HepG2 (cell line): Measurements from ENCODE around the gene RFFL. TPM values are rescaled to one million over a fixed set of nuclear protein-coding genes. Genes with fewer than 3 reads are reported as not detected.

Experiments
- BCL6 ChIP-seq: IDR thresholded peaks from 2 replicates; pipeline ENCODE4 v1.6.1; 2016; ENCODE audit warnings: missing genetic modification reagents, missing compliant biosample characterization
- CENPX ChIP-seq: sonication (generic); formaldehyde crosslinking; IDR thresholded peaks from 2 replicates; pipeline ENCODE4 v1.9.0; 2021; ENCODE audit warnings: mild to moderate bottlenecking, missing genetic modification reagents, moderate library complexity
- ETV5 ChIP-seq: IDR thresholded peaks from 2 replicates; pipeline ENCODE4 v1.6.1; 2018; ENCODE audit warnings: missing biosample characterization, missing genetic modification reagents, inconsistent platforms, borderline replicate concordance
- FOXK1 ChIP-seq: sonication (generic); formaldehyde crosslinking; IDR thresholded peaks from 2 replicates; pipeline ENCODE4 v1.4.0; 2020; ENCODE audit warnings: low read depth, missing genetic modification reagents, borderline replicate concordance
- FOXO1 ChIP-seq: sonication (generic); formaldehyde crosslinking; IDR thresholded peaks from 2 replicates; pipeline ENCODE4 v1.4.0; 2020; ENCODE audit warnings: missing genetic modification reagents
- GABPA ChIP-seq, 2 experiments: IDR thresholded peaks; 2 replicates each; pipeline ENCODE4 v1.6.1; 2011 to 2016; ENCODE audit warnings: low read depth in 2 of 2, low read length in 1 of 2, missing biosample characterization in 1 of 2, missing genetic modification characterization in 1 of 2
- GFI1 ChIP-seq: sonication (generic); formaldehyde crosslinking; IDR thresholded peaks from 2 replicates; pipeline ENCODE4 v1.5.0; 2020; ENCODE audit warnings: missing genetic modification reagents, mild to moderate bottlenecking, borderline replicate concordance
- HDAC1 ChIP-seq: sonication (generic); formaldehyde crosslinking; IDR thresholded peaks from 2 replicates; pipeline ENCODE4 v1.5.1; 2020; ENCODE audit warnings: mild to moderate bottlenecking, missing genetic modification reagents
- HNF4A ChIP-seq: sonication (generic); formaldehyde crosslinking; IDR thresholded peaks from 2 replicates; pipeline ENCODE4 v1.4.0; 2020; ENCODE audit warnings: missing genetic modification reagents
- HOXA9 ChIP-seq: sonication (generic); formaldehyde crosslinking; IDR thresholded peaks from 2 replicates; pipeline ENCODE4 v1.8.1; 2022; ENCODE audit warnings: missing genetic modification reagents, mild to moderate bottlenecking, moderate library complexity, borderline replicate concordance
- KAT7 ChIP-seq: IDR thresholded peaks from 2 replicates; pipeline ENCODE4 v1.6.1; 2018; ENCODE audit warnings: borderline replicate concordance, missing compliant biosample characterization
- LCORL ChIP-seq, 2 experiments: fragments of 450-650 bp in 1 of 2; sonication (generic) in 1 of 2; formaldehyde crosslinking in 1 of 2; IDR thresholded peaks; 2 replicates each; pipeline versions ENCODE4 v1.5.0 to v1.6.1; 2017 to 2020; ENCODE audit warnings: antibody characterized with exemption in 1 of 2, missing genetic modification reagents in 1 of 2
- PITX1 ChIP-seq: sonication (generic); formaldehyde crosslinking; IDR thresholded peaks from 2 replicates; pipeline ENCODE4 v1.5.1; 2020; ENCODE audit warnings: mild to moderate bottlenecking, missing genetic modification reagents
- RBM22 ChIP-seq: fragments of 200-400 bp; formaldehyde crosslinking; optimal IDR thresholded peaks from 2 replicates; pipeline ENCODE3; 2017; ENCODE audit warnings: mild to moderate bottlenecking, low read length, moderate library complexity
- SKIL ChIP-seq: sonication (generic); formaldehyde crosslinking; IDR thresholded peaks from 2 replicates; pipeline ENCODE4 v1.8.0; 2022; ENCODE audit warnings: missing genetic modification reagents, mild to moderate bottlenecking, moderate library complexity, borderline replicate concordance
- SMAD3 ChIP-seq: sonication (generic); formaldehyde crosslinking; IDR thresholded peaks from 2 replicates; pipeline ENCODE4 v1.4.0; 2020; ENCODE audit warnings: missing genetic modification reagents
- TBP ChIP-seq: sonication (generic); formaldehyde crosslinking; IDR thresholded peaks from 2 replicates; pipeline ENCODE4 v1.5.0; 2020; ENCODE audit warnings: missing genetic modification reagents
- THAP11 ChIP-seq: IDR thresholded peaks from 2 replicates; pipeline ENCODE4 v1.6.1; 2016; ENCODE audit warnings: missing biosample characterization, missing genetic modification reagents
- UBTF ChIP-seq: sonication (generic); formaldehyde crosslinking; IDR thresholded peaks from 2 replicates; pipeline ENCODE4 v1.4.0; 2020; ENCODE audit warnings: mild to moderate bottlenecking, missing genetic modification reagents
- YEATS4 ChIP-seq: sonication (generic); formaldehyde crosslinking; IDR thresholded peaks from 2 replicates; pipeline ENCODE4 v1.4.0; 2020; ENCODE audit warnings: missing genetic modification reagents, borderline replicate concordance
- ZBTB1 ChIP-seq: sonication (generic); formaldehyde crosslinking; IDR thresholded peaks from 2 replicates; pipeline ENCODE4 v1.4.0; 2020; ENCODE audit warnings: missing genetic modification reagents, borderline replicate concordance
- ZFP82 ChIP-seq: sonication (generic); formaldehyde crosslinking; IDR thresholded peaks from 2 replicates; pipeline ENCODE4 v1.5.1; 2020; ENCODE audit warnings: mild to moderate bottlenecking, missing genetic modification reagents, borderline replicate concordance
- ZNF510 ChIP-seq: sonication (generic); formaldehyde crosslinking; IDR thresholded peaks from 2 replicates; pipeline ENCODE4 v1.4.0; 2020; ENCODE audit warnings: low read depth, mild to moderate bottlenecking, missing genetic modification reagents
- ZNF569 ChIP-seq: sonication (generic); formaldehyde crosslinking; IDR thresholded peaks from 2 replicates; pipeline ENCODE4 v1.5.0; 2020; ENCODE audit warnings: mild to moderate bottlenecking, missing genetic modification reagents, moderate library complexity, borderline replicate concordance
- ZNF570 ChIP-seq: sonication (generic); formaldehyde crosslinking; IDR thresholded peaks from 2 replicates; pipeline ENCODE4 v1.4.0; 2020; ENCODE audit warnings: mild to moderate bottlenecking, missing genetic modification reagents, borderline replicate concordance
- ZNF629 ChIP-seq: sonication (generic); formaldehyde crosslinking; conservative IDR thresholded peaks from 2 replicates; pipeline ENCODE4 v1.5.0; 2020; ENCODE audit warnings: missing genetic modification reagents
- ZNF781 ChIP-seq: sonication (generic); formaldehyde crosslinking; IDR thresholded peaks from 2 replicates; pipeline ENCODE4 v1.5.1; 2020; ENCODE audit warnings: borderline replicate concordance, mild to moderate bottlenecking, missing genetic modification reagents; ENCODE audit errors: not compliant biosample characterization
- polyA plus RNA-seq, 8 experiments: library from polyadenylated mRNA; depleted of rRNA in 3 of 8; stranded (reverse) in 7 of 8; unstranded in 1 of 8; fragments of >200 nt; fragmentation: Illumina TruSeq in 4 of 8; extraction: Trizol in 4 of 8; gene quantifications; 2 replicates each; pipeline versions ENCODE4 v1.2.1 to v1.2.3, GENCODE V29; 2011 to 2016; ENCODE audit warnings: low read depth in 4 of 8, missing spikeins in 1 of 8, mixed read lengths in 1 of 8; ENCODE audit not compliant: insufficient read depth in 1 of 8
- total RNA-seq, 5 experiments: library from RNA; depleted of rRNA; stranded (reverse); fragments of >200 nt; fragmentation: Illumina TruSeq; extraction: Trizol; gene quantifications; 2 replicates each; pipeline ENCODE4 v1.2.3, GENCODE V29; 2016; ENCODE audit warnings: low read depth in 1 of 5

Gene RFFL
- total and polyA plus RNA-seq, 2 of the 13 experiments (the other 11 are each of a cell fraction or from before 2014, with no cell fraction given) = 24.3 to 48.6 TPM

GRCh38 chr17:35051183-35051578 lies 12.3 kb downstream of the RFFL start (continued):
- TF ChIP-seq ZNF569 (no peak), ZNF629 (CRISPR knock-in tag) (no peak), ZNF781 (CRISPR knock-in tag) (no peak), HDAC1 (CRISPR knock-in tag) (no peak), HNF4A (CRISPR knock-in tag) (peak; percentile 57; the same call in 1 of the 2 replicates), YEATS4 (no peak; the same call in 1 of the 2 replicates), ZFP82 (CRISPR knock-in tag) (0 out of 2 replicates have a peak, but pooled peaks have one; percentile 33), ZBTB1 (CRISPR knock-in tag) (no peak), FOXO1 (CRISPR knock-in tag) (peak; percentile 88; the same call in 1 of the 2 replicates), CENPX (CRISPR knock-in tag) (no peak), PITX1 (CRISPR knock-in tag) (0 out of 2 replicates have a peak, but pooled peaks have one; percentile 31), THAP11 (CRISPR knock-in tag) (0 out of 2 replicates have a peak, but pooled peaks have one; percentile 39), FOXK1 (peak; percentile 83; the same call in 1 of the 2 replicates), TBP (no peak), ETV5 (CRISPR knock-in tag) (peak; percentile 96), LCORL (IDR thresholded peaks at IDR 0.05) (no peak), LCORL (CRISPR knock-in tag; IDR thresholded peaks at IDR 0.05) (0 out of 2 replicates have a peak, but pooled peaks have one; percentile 11), GABPA (IDR thresholded peaks at IDR 0.05; ENCODE audit: low read depth, low read length) (peak; percentile 29; the same call in 1 of the 2 replicates), GABPA (CRISPR knock-in tag; IDR thresholded peaks at IDR 0.05; ENCODE audit: low read depth) (peak; percentile 84), ZNF570 (no peak), BCL6 (CRISPR knock-in tag) (peak; percentile 83), KAT7 (CRISPR knock-in tag) (no peak), HOXA9 (CRISPR knock-in tag) (no peak), SMAD3 (CRISPR knock-in tag) (0 out of 2 replicates have a peak, but pooled peaks have one; percentile 34), SKIL (CRISPR knock-in tag) (peak; percentile 15; the same call in 1 of the 2 replicates), UBTF (CRISPR knock-in tag) (no peak), ZNF510 (CRISPR knock-in tag) (no peak), RBM22 (no peak), GFI1 (peak; percentile 27; the same call in 1 of the 2 replicates)
